GM18517 (cell line): ENCODE data around the gene CRYBA1.
"Not testable (repeated sequence)": the region's sequence is repeated elsewhere in the genome, so short reads cannot be mapped to it uniquely, and the experiment has no call there.

ENCODE experiments used
- ATAC-seq: cut with Tn5 transposase; IDR thresholded peaks from one replicate; pipeline ENCODE4 v1.9.1; 2021; ENCODE audit warnings: mild to moderate bottlenecking, moderate library complexity; ENCODE audit not compliant: unreplicated experiment

CRYBA1 gene

GRCh38 chr17:29246628-29247027 is at the start of gene CRYBA1:
Gene CRYBA1, plus strand, starts transcription at chr17:29246859. Its CDS starts 5 bp downstream, at chr17:29246864.
- ATAC-seq: no peak

GRCh38 chr17:29197516-29198272 is 49.0 kb upstream of the CRYBA1 start:
- no peak for ATAC-seq

GRCh38 chr17:29204068-29204804 is 42.4 kb upstream of the CRYBA1 start:
- ATAC-seq: not testable (repeated sequence)

GRCh38 chr17:29205047-29205446 is 41.6 kb upstream of the CRYBA1 start:
- ATAC-seq: no peak

- ATAC-seq: no peak
Observed at GRCh38 chr17:29207975-29208374, 38.7 kb upstream of the CRYBA1 start.

GRCh38 chr17:29209073-29209472 is 37.6 kb upstream of the CRYBA1 start:
- ATAC-seq: no peak

GRCh38 chr17:29210879-29211278 is 35.8 kb upstream of the CRYBA1 start:
- no peak for ATAC-seq

GRCh38 chr17:29212094-29212631 is 34.5 kb upstream of the CRYBA1 start:
- no peak for ATAC-seq

GRCh38 chr17:29212681-29213121 is 34.0 kb upstream of the CRYBA1 start:
- no peak for ATAC-seq

GRCh38 chr17:29214215-29215146 is 32.2 kb upstream of the CRYBA1 start:
- ATAC-seq: no peak

GRCh38 chr17:29215174-29215573 is 31.5 kb upstream of the CRYBA1 start:
- no peak for ATAC-seq

- no peak for ATAC-seq
Observed at GRCh38 chr17:29215717-29216116, 30.9 kb upstream of the CRYBA1 start.

- no peak for ATAC-seq
Observed at GRCh38 chr17:29216181-29216580, 30.5 kb upstream of the CRYBA1 start.

GRCh38 chr17:29216856-29217255 is 29.8 kb upstream of the CRYBA1 start:
- ATAC-seq: no peak

- no peak for ATAC-seq
Observed at GRCh38 chr17:29219378-29220047, 27.1 kb upstream of the CRYBA1 start.

GRCh38 chr17:29221338-29221737 is 25.3 kb upstream of the CRYBA1 start:
- ATAC-seq: not testable (repeated sequence)

- no peak for ATAC-seq
Observed at GRCh38 chr17:29225396-29225795, 21.3 kb upstream of the CRYBA1 start.

GRCh38 chr17:29233301-29233700 is 13.4 kb upstream of the CRYBA1 start:
- ATAC-seq: no peak

GRCh38 chr17:29234972-29235371 is 11.7 kb upstream of the CRYBA1 start:
- ATAC-seq: not testable (repeated sequence)

GRCh38 chr17:29235904-29236303 is 10.8 kb upstream of the CRYBA1 start:
- no peak for ATAC-seq
